Pancreas (tissue), 10 donors: ENCODE data around the gene CSHL1. TPM values are rescaled to one million over a fixed set of nuclear protein-coding genes. Genes with fewer than 3 reads are reported as not detected.

Experiments
- ATAC-seq, 4 donors: fragments of 200-7000 bp; cut with Tn5 transposase; one replicate each; pipeline versions ENCODE4 v1.8.0 to v1.9.1; 2020; ENCODE audit warnings: mild to moderate bottlenecking in 4 of 4, moderate library complexity in 4 of 4
- DNase-seq, 6 donors: peaks; one replicate each; pipeline ENCODE4 v3.0.0-alpha.2; 2020
- FAIRE-seq: peaks from 2 replicates; lab custom pipeline; 2012; peaks lifted over from hg19 to GRCh38; lab: Jason Lieb, UNC
- H3K27ac ChIP-seq, 4 donors: fragments of 200-600 bp; sonication (generic); 1 replicate in 3 of 4; 2 replicates in 1 of 4; pipeline versions ENCODE4 v1.5.0 to v1.8.0; 2020
- H3K27me3 ChIP-seq, 4 donors: fragments of 200-600 bp; one replicate each; pipeline ENCODE4 v1.8.0; 2021
- H3K36me3 ChIP-seq, 3 donors: fragments of 200-600 bp; sonication (generic) in 1 of 3; one replicate each; pipeline versions ENCODE4 v1.5.0 to v1.8.0; 2020 to 2021
- H3K4me1 ChIP-seq, 3 donors: fragments of 200-600 bp; one replicate each; pipeline ENCODE4 v1.8.0; 2021
- H3K4me3 ChIP-seq, 4 donors: fragments of 200-600 bp; sonication (generic) in 2 of 4; one replicate each; pipeline versions ENCODE4 v1.5.0 to v1.8.0; 2020 to 2021
- H3K9me3 ChIP-seq, 4 donors: fragments of 200-600 bp; one replicate each; pipeline ENCODE4 v1.8.0; 2021
- WGBS, 2 donors: extraction: QIAGEN DNeasy Blood & Tissue Kit; methylation state at CpG; one replicate each; pipeline ENCODE4 v1.1.7; 2013; 5-methylcytosine and 5-hydroxymethylcytosine counted together
- intact Hi-C, 3 donors: fragments of 100-400 bp; cut with DNase I; formaldehyde crosslinking; loops; one replicate each; pipeline versions ENCODE4 v1.11.1 to v1.14.2; 2022
- polyA plus RNA-seq, 2 donors: library from polyadenylated mRNA; stranded (reverse); fragments of 200-250 nt; gene quantifications; one replicate each; pipeline ENCODE4 v1.2.3, GENCODE V29; 2013
- total RNA-seq, 6 donors: library from RNA; stranded (reverse); fragmentation: NEBNext Ultra II Directional in 4 of 6; extraction: Animal tissue kit (Norgen Biotek cat#: 25700) in 4 of 6; gene quantifications; one replicate each; pipeline versions ENCODE4 v1.2.1 to v1.2.4, GENCODE V29; 2021 to 2023
- TF ChIP-seq, protein P1 (sequence below), 4 donors: fragments of 200-600 bp; sonication (generic) in 3 of 4; IDR thresholded peaks; one replicate each; pipeline versions ENCODE4 v1.5.0 to v1.8.0; 2021; ENCODE audit warnings: antibody characterized with exemption in 4 of 4
- donor health status: healthy with polysubstance abuse.
- donor health status: DM: no; HTN: no; CAD: no; lungs with moderate emphysema.
- donor health status: DM: no; HTN: no; CAD: no.
- donor health status: control.
- donor health status: control.
- donor health status: Bipolar disorder and iron deficiency.
- donor health status: DM: yes; HTN: yes; CAD: no.
- donor health status: DM: no; HTN: no; CAD: no.
- donor health status: DM: no; HTN: no; CAD: no.
- donor health status: DM: yes; HTN: yes; CAD: no.

The CSHL1 gene
- total and polyA plus RNA-seq, 8 donors = not detected

DNA sequence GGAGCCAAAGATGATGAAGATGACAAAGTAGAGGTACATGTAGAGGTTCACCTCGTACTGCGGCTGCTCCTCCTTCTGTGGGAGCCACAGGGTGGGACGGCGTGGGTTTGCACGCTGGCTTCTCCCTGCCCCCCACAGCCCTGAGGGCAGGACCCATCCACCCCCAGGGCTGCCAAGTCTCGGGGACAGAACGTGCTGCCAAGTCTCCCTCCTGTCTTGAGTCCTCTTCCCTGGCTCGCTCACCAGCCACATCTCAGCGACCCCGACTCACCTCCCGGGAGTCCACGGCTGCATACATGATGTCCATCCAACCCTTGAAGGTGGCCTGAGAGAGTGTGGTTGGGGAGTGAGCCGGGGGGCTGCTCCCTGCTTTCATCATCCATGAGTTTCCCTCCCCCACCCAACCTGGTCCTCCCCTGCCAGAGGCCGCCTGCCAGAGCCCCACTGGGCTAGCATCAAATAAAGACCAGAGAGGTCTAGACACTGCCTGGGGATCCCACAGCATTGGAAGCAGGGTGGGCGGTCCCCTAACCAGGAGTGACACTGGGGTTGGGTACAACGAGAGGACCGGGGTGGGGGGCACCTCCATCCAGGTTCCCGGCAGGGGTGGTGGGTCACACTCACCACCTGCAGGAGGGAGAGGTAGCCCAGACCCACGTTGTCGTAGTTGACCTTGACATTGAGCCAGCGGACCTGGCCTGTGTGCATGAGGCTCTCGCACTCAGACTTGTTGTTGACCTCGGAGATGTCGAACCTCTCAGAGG lies 33.9 kb upstream of the CSHL1 start:
- DNase-seq = peak in 1 of 6 donors; percentile 62
- H3K4me3 ChIP-seq = no peak overlapping the region
- 63 to 71% methylated on average over 24 of the region's 24 CpGs for WGBS, 2 donors
- intact Hi-C loops = no loop called here
- TF ChIP-seq, protein P1, sequence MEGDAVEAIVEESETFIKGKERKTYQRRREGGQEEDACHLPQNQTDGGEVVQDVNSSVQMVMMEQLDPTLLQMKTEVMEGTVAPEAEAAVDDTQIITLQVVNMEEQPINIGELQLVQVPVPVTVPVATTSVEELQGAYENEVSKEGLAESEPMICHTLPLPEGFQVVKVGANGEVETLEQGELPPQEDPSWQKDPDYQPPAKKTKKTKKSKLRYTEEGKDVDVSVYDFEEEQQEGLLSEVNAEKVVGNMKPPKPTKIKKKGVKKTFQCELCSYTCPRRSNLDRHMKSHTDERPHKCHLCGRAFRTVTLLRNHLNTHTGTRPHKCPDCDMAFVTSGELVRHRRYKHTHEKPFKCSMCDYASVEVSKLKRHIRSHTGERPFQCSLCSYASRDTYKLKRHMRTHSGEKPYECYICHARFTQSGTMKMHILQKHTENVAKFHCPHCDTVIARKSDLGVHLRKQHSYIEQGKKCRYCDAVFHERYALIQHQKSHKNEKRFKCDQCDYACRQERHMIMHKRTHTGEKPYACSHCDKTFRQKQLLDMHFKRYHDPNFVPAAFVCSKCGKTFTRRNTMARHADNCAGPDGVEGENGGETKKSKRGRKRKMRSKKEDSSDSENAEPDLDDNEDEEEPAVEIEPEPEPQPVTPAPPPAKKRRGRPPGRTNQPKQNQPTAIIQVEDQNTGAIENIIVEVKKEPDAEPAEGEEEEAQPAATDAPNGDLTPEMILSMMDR (IDR thresholded peaks at IDR 0.05) = no peak
- no peaks in the 10 kb centered on the region for H3K4me1 ChIP-seq
- no peak overlapping the region for H3K27ac ChIP-seq
- ATAC-seq = no peak
- H3K27me3 ChIP-seq = no peaks in the 10 kb centered on the region
- FAIRE-seq = no peak
- no peaks in the 10 kb centered on the region for H3K9me3 ChIP-seq
- no peaks in the 10 kb centered on the region for H3K36me3 ChIP-seq

DNA sequence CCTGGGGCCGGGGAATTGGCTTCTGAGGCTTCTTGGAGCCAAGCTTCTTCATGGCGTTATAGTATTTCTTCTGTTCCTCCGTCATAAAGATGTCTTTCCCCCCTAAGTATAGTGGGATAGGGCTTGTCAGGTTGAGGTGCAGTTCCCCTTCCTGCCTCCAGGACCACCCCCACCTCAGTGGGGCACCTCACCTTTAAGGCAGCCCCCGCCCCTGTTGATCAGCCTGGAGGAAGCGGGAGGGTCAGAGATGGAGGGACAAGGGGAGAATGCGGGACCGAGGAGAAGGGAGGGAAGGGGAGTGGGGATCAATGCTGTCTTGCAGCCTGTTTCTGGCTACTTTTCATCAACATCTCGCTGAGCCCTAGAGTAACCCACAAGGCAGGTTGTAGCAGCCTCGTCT lies 32.7 kb upstream of the CSHL1 start:
- Histone ChIP-seq H3K36me3 (no peaks in the 10 kb centered on the region), H3K4me3 (no peak overlapping the region), H3K27me3 (no peaks in the 10 kb centered on the region), H3K27ac (no peak overlapping the region), H3K4me1 (no peaks in the 10 kb centered on the region), H3K9me3 (no peaks in the 10 kb centered on the region)
- DNase-seq (no peak), ATAC-seq (no peak), FAIRE-seq (no peak)
- intact Hi-C loops = no loop called here
- WGBS, 2 donors = 72 to 79% methylated on average over 9 of the region's 9 CpGs
- TF ChIP-seq, protein P1 (IDR thresholded peaks at IDR 0.05) = no peak

DNA sequence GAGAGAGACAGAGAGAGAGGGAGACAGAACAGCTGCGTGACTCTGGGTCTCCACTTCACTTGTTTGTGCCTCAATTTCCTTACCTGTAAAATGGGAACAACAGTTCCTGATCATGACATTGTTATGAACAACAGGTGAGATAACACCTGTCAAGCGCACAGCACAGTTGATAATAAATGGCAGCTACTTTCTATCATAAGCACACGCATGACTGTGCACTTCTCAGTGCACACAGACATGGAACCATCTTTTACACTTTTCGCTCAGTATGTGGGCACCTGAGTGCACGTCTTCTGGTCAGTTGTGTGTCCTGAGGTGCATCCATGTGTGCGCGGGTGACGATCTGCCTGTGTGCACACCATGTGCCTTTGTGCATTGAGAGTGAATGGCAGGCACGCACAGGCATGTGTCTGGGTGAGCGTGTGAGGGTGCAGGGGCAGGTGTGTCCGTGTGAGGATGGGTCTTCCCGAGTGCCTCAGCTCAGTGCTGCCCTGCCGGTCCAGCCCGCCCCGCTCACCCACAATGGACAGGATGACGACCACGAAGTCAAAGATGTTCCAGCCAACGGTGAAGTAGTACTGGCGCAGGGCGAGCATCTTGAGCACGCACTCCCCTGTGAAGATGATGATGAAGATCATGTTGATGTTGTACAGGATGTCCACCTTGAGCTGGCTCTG lies 31.4 kb upstream of the CSHL1 start:
- FAIRE-seq = no peak
- Histone ChIP-seq H3K9me3 (no peaks in the 10 kb centered on the region), H3K4me1 (no peaks in the 10 kb centered on the region), H3K4me3 (no peak overlapping the region), H3K27me3 (no peaks in the 10 kb centered on the region), H3K27ac (no peak overlapping the region), H3K36me3 (no peaks in the 10 kb centered on the region)
- TF ChIP-seq, protein P1 (IDR thresholded peaks at IDR 0.05) = no peak
- 77 to 87% methylated on average over 21 of the region's 21 CpGs for WGBS, 2 donors
- no peak for ATAC-seq
- peak in 1 of 6 donors; percentile 35 for DNase-seq
- intact Hi-C loops = no loop called here

DNA sequence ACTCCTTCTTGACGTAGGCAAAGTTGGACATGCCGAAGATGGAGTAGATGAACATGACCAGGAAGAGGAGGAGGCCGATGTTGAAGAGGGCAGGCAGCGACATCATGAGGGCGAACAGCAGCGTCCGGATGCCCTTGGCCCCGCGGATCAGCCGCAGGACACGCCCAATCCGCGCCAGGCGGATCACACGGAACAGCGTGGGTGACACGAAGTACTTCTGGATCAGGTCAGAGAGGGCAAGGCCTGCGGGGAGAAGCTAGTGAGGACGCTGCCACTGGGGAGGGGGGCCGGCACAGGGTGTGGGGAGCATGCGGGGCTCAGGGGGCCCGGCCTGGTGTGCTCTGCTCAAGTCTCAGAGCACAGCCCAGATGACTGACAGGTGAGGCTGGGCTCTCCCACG lies 30.7 kb upstream of the CSHL1 start:
- FAIRE-seq (no peak), DNase-seq (peak in 1 of 6 donors; percentile 47), ATAC-seq (no peak)
- H3K36me3 ChIP-seq = no peaks in the 10 kb centered on the region
- no peaks in the 10 kb centered on the region for H3K4me1 ChIP-seq
- no peaks in the 10 kb centered on the region for H3K9me3 ChIP-seq
- H3K27me3 ChIP-seq = no peaks in the 10 kb centered on the region
- TF ChIP-seq, protein P1 (IDR thresholded peaks at IDR 0.05) = no peak
- H3K27ac ChIP-seq = no peak overlapping the region
- intact Hi-C loops = no loop called here
- WGBS, 2 donors = 78 to 83% methylated on average over 23 of the region's 23 CpGs
- no peak overlapping the region for H3K4me3 ChIP-seq

DNA sequence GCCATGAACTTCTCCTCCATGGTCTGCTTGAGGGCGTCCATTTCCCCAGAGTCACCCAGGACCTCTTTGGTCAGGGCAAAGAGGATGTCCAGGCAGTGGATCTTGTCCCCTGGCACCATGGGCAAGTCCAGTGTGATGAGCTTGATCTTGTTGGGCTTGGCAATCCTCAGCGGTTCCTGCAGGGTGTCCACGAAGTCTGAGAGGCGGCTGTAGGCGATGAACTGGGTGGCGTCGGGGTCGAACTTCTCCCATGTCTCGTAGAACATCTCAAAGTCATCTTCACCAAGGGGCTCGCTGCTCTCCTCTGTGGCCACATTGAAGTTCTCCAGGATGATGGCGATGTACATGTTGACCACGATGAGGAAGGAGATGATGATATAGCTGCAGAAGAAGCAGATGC lies 30.1 kb upstream of the CSHL1 start:
- ATAC-seq (no peak), FAIRE-seq (no peak), DNase-seq (peak in 1 of 6 donors; percentile 16)
- WGBS, 2 donors = 82 to 86% methylated on average over 12 of the region's 12 CpGs
- TF ChIP-seq, protein P1 (IDR thresholded peaks at IDR 0.05) = no peak
- H3K9me3 ChIP-seq = no peaks in the 10 kb centered on the region
- H3K27ac ChIP-seq = no peak overlapping the region
- no peaks in the 10 kb centered on the region for H3K4me1 ChIP-seq
- no peak overlapping the region for H3K4me3 ChIP-seq
- no peaks in the 10 kb centered on the region for H3K27me3 ChIP-seq
- intact Hi-C loops = no loop called here
- H3K36me3 ChIP-seq = no peaks in the 10 kb centered on the region
